RWPE2 (cell line): ENCODE measurements around the gene ZCWPW2.

Experiments used
- ATAC-seq: fragments of 200-7000 bp; cut with Tn5 transposase; 3 replicates; pipeline ENCODE4 v1.9.1; 2021; ENCODE audit warnings: low read depth
- DNase-seq: peaks from one replicate; pipeline ENCODE4 v3.0.0-alpha.2; 2020; ENCODE audit warnings: low spot score
- H3K27ac ChIP-seq: fragments of 450-650 bp; 2 replicates; pipeline ENCODE4 v1.5.1; 2017; ENCODE audit warnings: mild to moderate bottlenecking; ENCODE audit not compliant: poor library complexity, severe bottlenecking
- H3K27me3 ChIP-seq: fragments of 250-450 bp; sonication (Bioruptor Pico); 2 replicates; pipeline ENCODE4 v1.5.1; 2021; ENCODE audit warnings: mild to moderate bottlenecking, moderate library complexity; ENCODE audit not compliant: insufficient read depth, poor library complexity, severe bottlenecking
- H3K36me3 ChIP-seq: fragments of 250-450 bp; sonication (Bioruptor Pico); 2 replicates; pipeline ENCODE4 v1.5.1; 2020; ENCODE audit warnings: low read depth, mild to moderate bottlenecking, moderate library complexity
- H3K4me1 ChIP-seq: fragments of 250-450 bp; sonication (Bioruptor Pico); 2 replicates; pipeline ENCODE4 v1.5.1; 2021; ENCODE audit warnings: mild to moderate bottlenecking, moderate library complexity; ENCODE audit not compliant: insufficient read depth, poor library complexity, severe bottlenecking
- H3K4me3 ChIP-seq: fragments of 250-450 bp; sonication (Bioruptor Pico); 2 replicates; pipeline ENCODE4 v1.5.1; 2021; ENCODE audit warnings: mild to moderate bottlenecking, moderate library complexity; ENCODE audit not compliant: severe bottlenecking
- H3K9me3 ChIP-seq: fragments of 250-450 bp; sonication (Bioruptor Pico); 2 replicates; pipeline ENCODE4 v1.5.1; 2021; ENCODE audit warnings: mild to moderate bottlenecking, moderate library complexity; ENCODE audit not compliant: severe bottlenecking
- CTCF ChIP-seq: fragments of 450-650 bp; IDR thresholded peaks from one replicate; pipeline ENCODE4 v1.5.1; 2017; ENCODE audit warnings: mild to moderate bottlenecking, moderate library complexity; ENCODE audit not compliant: poor library complexity, severe bottlenecking

Gene ZCWPW2

GRCh38 chr3:28504976-28505375 lies 156.5 kb downstream of the ZCWPW2 start:
- DNase-seq (no peak), ATAC-seq (no peak)
- TF ChIP-seq CTCF = no peak
- Histone ChIP-seq H3K27me3 (no peaks in the 10 kb centered on the region), H3K36me3 (no peaks in the 10 kb centered on the region), H3K4me3 (no peak overlapping the region), H3K4me1 (no peaks in the 10 kb centered on the region), H3K9me3 (no peaks in the 10 kb centered on the region), H3K27ac (no peak overlapping the region)

GRCh38 chr3:28521663-28522062 lies 173.1 kb downstream of the ZCWPW2 start:
- ATAC-seq (no peak), DNase-seq (no peak)
- H3K27me3 ChIP-seq = no peaks in the 10 kb centered on the region
- no peaks in the 10 kb centered on the region for H3K4me1 ChIP-seq
- no peaks in the 10 kb centered on the region for H3K9me3 ChIP-seq
- TF ChIP-seq CTCF = no peak
- H3K36me3 ChIP-seq = no peaks in the 10 kb centered on the region
- H3K4me3 ChIP-seq = no peak overlapping the region
- no peak overlapping the region for H3K27ac ChIP-seq

GRCh38 chr3:28542351-28542750 lies 193.8 kb downstream of the ZCWPW2 start:
- Histone ChIP-seq H3K27ac (no peak overlapping the region), H3K36me3 (no peaks in the 10 kb centered on the region), H3K4me3 (no peak overlapping the region), H3K4me1 (no peaks in the 10 kb centered on the region), H3K27me3 (no peaks in the 10 kb centered on the region), H3K9me3 (no peaks in the 10 kb centered on the region)
- DNase-seq (no peak), ATAC-seq (no peak)
- no peak for TF ChIP-seq CTCF

- DNase-seq = no peak
- no peak overlapping the region for H3K27ac ChIP-seq
- H3K36me3 ChIP-seq = no peaks in the 10 kb centered on the region
- no peak for ATAC-seq
- no peaks in the 10 kb centered on the region for H3K9me3 ChIP-seq
- no peak overlapping the region for H3K4me3 ChIP-seq
- TF ChIP-seq CTCF = no peak
- no peaks in the 10 kb centered on the region for H3K27me3 ChIP-seq
- H3K4me1 ChIP-seq = no peaks in the 10 kb centered on the region
Observed at GRCh38 chr3:28544236-28544635, 195.7 kb downstream of the ZCWPW2 start.

GRCh38 chr3:28544831-28545230 lies 196.3 kb downstream of the ZCWPW2 start:
- H3K9me3 ChIP-seq = no peaks in the 10 kb centered on the region
- no peak for ATAC-seq
- no peaks in the 10 kb centered on the region for H3K36me3 ChIP-seq
- no peak overlapping the region for H3K27ac ChIP-seq
- H3K4me1 ChIP-seq = no peaks in the 10 kb centered on the region
- no peak overlapping the region for H3K4me3 ChIP-seq
- H3K27me3 ChIP-seq = no peaks in the 10 kb centered on the region
- no peak for DNase-seq
- TF ChIP-seq CTCF = no peak
